H1 (cell line): ENCODE data around the gene UBAP2. TPM values are rescaled to one million over a fixed set of nuclear protein-coding genes. Genes with fewer than 3 reads are reported as not detected.
"Not testable (repeated sequence)": the region's sequence is repeated elsewhere in the genome, so short reads cannot be mapped to it uniquely, and the experiment has no call there.

Experiments used
- CTCF ChIA-PET: fragments of 300-600 bp; sonication (Branson Sonifier 250); formaldehyde crosslinking; loops from one replicate; lab custom pipeline; 2021; ENCODE audit not compliant: partially characterized antibody; lab: Charles Lee
- POLR2A ChIA-PET: fragments of 300-600 bp; sonication (Branson Sonifier 250); formaldehyde crosslinking; loops from one replicate; lab custom pipeline; 2021; ENCODE audit warnings: inconsistent platforms; ENCODE audit not compliant: partially characterized antibody; lab: Charles Lee
- DNase-seq, 2 experiments: peaks; one replicate each; pipeline versions ENCODE4 v3.0.0 to v3.0.0-alpha.2; 2010 to 2022; ENCODE audit warnings: low spot score in 2 of 2, low read depth in 1 of 2, mixed read lengths in 1 of 2
- FAIRE-seq: peaks from 2 replicates; lab custom pipeline; 2011; peaks lifted over from hg19 to GRCh38; lab: Jason Lieb, UNC
- H2AFZ ChIP-seq: 2 replicates; pipeline ENCODE4 v1.8.1; 2012; ENCODE audit warnings: low read length, inconsistent platforms
- H2AK5ac ChIP-seq: 2 replicates; pipeline ENCODE4 v1.6.1; 2013; ENCODE audit warnings: low read depth, low read length
- H2BK120ac ChIP-seq: replicated peaks from 2 replicates; pipeline ENCODE3; 2013; ENCODE audit warnings: low read depth, low read length, inconsistent platforms
- H2BK12ac ChIP-seq: 2 replicates; pipeline ENCODE4 v1.6.1; 2013; ENCODE audit warnings: low read depth, low read length
- H2BK15ac ChIP-seq: 2 replicates; pipeline ENCODE4 v1.6.1; 2013; ENCODE audit warnings: low read length
- H2BK20ac ChIP-seq: 2 replicates; pipeline ENCODE4 v1.6.1; 2013; ENCODE audit warnings: low read length
- H2BK5ac ChIP-seq: 2 replicates; pipeline ENCODE4 v1.6.1; 2013; ENCODE audit warnings: low read depth, low read length
- H3K14ac ChIP-seq: 2 replicates; pipeline ENCODE4 v1.6.1; 2013; ENCODE audit warnings: inconsistent platforms; ENCODE audit not compliant: insufficient read length
- H3K18ac ChIP-seq: 2 replicates; pipeline ENCODE4 v1.6.1; 2013; ENCODE audit warnings: low read length; ENCODE audit errors: extremely low read depth
- H3K23ac ChIP-seq: 2 replicates; pipeline ENCODE4 v1.6.1; 2013; ENCODE audit warnings: inconsistent platforms; ENCODE audit not compliant: insufficient read length
- H3K23me2 ChIP-seq: 2 replicates; pipeline ENCODE4 v1.6.1; 2013; ENCODE audit warnings: low read depth, low read length
- H3K27ac ChIP-seq: 2 replicates; pipeline ENCODE4 v1.6.1; 2011; ENCODE audit warnings: low read depth, low read length, inconsistent platforms
- H3K27me3 ChIP-seq, 4 experiments: replicated peaks in 1 of 4; 1 replicate in 1 of 4; 2 replicates in 3 of 4; pipeline versions ENCODE4 v1.6.1 to v1.8.1; 2011 to 2013; ENCODE audit warnings: low read length in 3 of 4, mild to moderate bottlenecking in 3 of 4, inconsistent platforms in 2 of 4, mixed read lengths in 2 of 4, moderate library complexity in 1 of 4; ENCODE audit not compliant: control insufficient read depth in 3 of 4, insufficient read depth in 3 of 4; ENCODE audit errors: extremely low read depth in 1 of 4
- H3K36me3 ChIP-seq, 4 experiments: 2 replicates each; pipeline versions ENCODE4 v1.6.1 to v1.8.1; 2011 to 2013; ENCODE audit warnings: mild to moderate bottlenecking in 4 of 4, low read length in 3 of 4, moderate library complexity in 2 of 4, control low read depth in 1 of 4, inconsistent platforms in 1 of 4; ENCODE audit not compliant: insufficient read depth in 4 of 4, control insufficient read depth in 2 of 4
- H3K4ac ChIP-seq: replicated peaks from 2 replicates; pipeline ENCODE3; 2013; ENCODE audit warnings: low read length, low read depth, mixed read lengths, inconsistent platforms; ENCODE audit not compliant: insufficient read length
- H3K4me1 ChIP-seq, 4 experiments: replicated peaks in 1 of 4; 1 replicate in 1 of 4; 2 replicates in 3 of 4; pipeline versions ENCODE4 v1.6.1 to v1.8.1; 2011 to 2013; ENCODE audit warnings: low read length in 3 of 4, inconsistent platforms in 2 of 4, mixed read lengths in 1 of 4; ENCODE audit not compliant: insufficient read depth in 4 of 4, control insufficient read depth in 3 of 4
- H3K4me2 ChIP-seq, 2 experiments: 2 replicates each; pipeline versions ENCODE4 v1.6.1 to v1.8.1; 2011 to 2013; ENCODE audit warnings: low read depth in 2 of 2, low read length in 2 of 2, control low read depth in 1 of 2, inconsistent platforms in 1 of 2, mild to moderate bottlenecking in 1 of 2; ENCODE audit not compliant: insufficient read depth in 1 of 2
- H3K4me3 ChIP-seq, 4 experiments: fragments of 200-600, 300-600 bp in 1 of 4; sonication (generic), shearing (Covaris generic), sonication (Bioruptor Twin) in 1 of 4; 2 replicates each; pipeline versions ENCODE4 v1.5.1 to v1.8.1; 2011 to 2016; ENCODE audit warnings: low read length in 4 of 4, low read depth in 3 of 4, control low read depth in 2 of 4, inconsistent platforms in 2 of 4, mild to moderate bottlenecking in 2 of 4, mixed read lengths in 1 of 4, moderate library complexity in 1 of 4; ENCODE audit not compliant: insufficient read depth in 2 of 4; ENCODE audit errors: extremely low read depth in 1 of 4
- H3K56ac ChIP-seq: replicated peaks from 2 replicates; pipeline ENCODE3; 2013; ENCODE audit warnings: low read depth, mild to moderate bottlenecking, mixed read lengths, low read length, inconsistent platforms; ENCODE audit not compliant: insufficient read length
- H3K79me1 ChIP-seq: 2 replicates; pipeline ENCODE4 v1.6.1; 2013; ENCODE audit warnings: low read depth, low read length, control low read depth
- H3K79me2 ChIP-seq, 2 experiments: 2 replicates each; pipeline versions ENCODE4 v1.6.1 to v1.8.1; 2012 to 2013; ENCODE audit warnings: low read length in 2 of 2, mild to moderate bottlenecking in 2 of 2, inconsistent platforms in 1 of 2; ENCODE audit not compliant: insufficient read depth in 2 of 2, control insufficient read depth in 1 of 2
- H3K9ac ChIP-seq, 4 experiments: replicated peaks in 1 of 4; 1 replicate in 1 of 4; 2 replicates in 3 of 4; pipeline versions ENCODE4 v1.6.1 to v1.8.1; 2011 to 2013; ENCODE audit warnings: low read depth in 3 of 4, low read length in 3 of 4, control low read depth in 2 of 4, mild to moderate bottlenecking in 2 of 4, moderate library complexity in 2 of 4, inconsistent platforms in 1 of 4; ENCODE audit errors: extremely low read depth in 1 of 4
- H3K9me3 ChIP-seq, 2 experiments: 2 replicates each; pipeline versions ENCODE4 v1.6.1 to v1.8.1; 2012 to 2013; ENCODE audit warnings: mild to moderate bottlenecking in 2 of 2, moderate library complexity in 2 of 2, control low read depth in 1 of 2, inconsistent platforms in 1 of 2, low read depth in 1 of 2, low read length in 1 of 2, mixed read lengths in 1 of 2; ENCODE audit not compliant: insufficient read depth in 2 of 2
- H4K20me1 ChIP-seq, 2 experiments: replicated peaks in 1 of 2; 2 replicates each; pipeline versions ENCODE3 to v1.8.1; 2011 to 2013; ENCODE audit warnings: inconsistent platforms in 2 of 2, low read length in 2 of 2, mild to moderate bottlenecking in 1 of 2; ENCODE audit not compliant: insufficient read depth in 2 of 2, control insufficient read depth in 1 of 2
- H4K5ac ChIP-seq: 2 replicates; pipeline ENCODE4 v1.6.1; 2013; ENCODE audit warnings: low read length, low read depth, mixed read lengths, inconsistent platforms; ENCODE audit not compliant: insufficient read length
- H4K8ac ChIP-seq: 2 replicates; pipeline ENCODE4 v1.8.0; 2013; ENCODE audit warnings: mild to moderate bottlenecking, moderate library complexity, low read length, inconsistent platforms; ENCODE audit not compliant: insufficient read depth; ENCODE audit errors: extremely low read depth
- H4K91ac ChIP-seq: replicated peaks from 2 replicates; pipeline ENCODE3; 2013; ENCODE audit warnings: low read length, mixed read lengths, inconsistent platforms; ENCODE audit not compliant: insufficient read length
- WGBS, 2 experiments: shearing (Covaris generic) in 1 of 2; methylation state at CpG; one replicate each; pipeline versions ENCODE4 v1.1.6 to v1.1.7; 2013 to 2015; ENCODE audit warnings: low lambda C conversion rate in 2 of 2, mixed read lengths in 2 of 2, inconsistent platforms in 1 of 2, low coverage in 1 of 2, missing lambda C conversion rate in 1 of 2; ENCODE audit not compliant: insufficient replicate concordance in 2 of 2, insufficient coverage in 1 of 2, insufficient read length in 1 of 2; ENCODE audit errors: extremely low coverage in 1 of 2, missing lambda C conversion rate in 1 of 2; 5-methylcytosine and 5-hydroxymethylcytosine counted together
- polyA plus RNA-seq, 7 experiments: library from polyadenylated mRNA; depleted of rRNA in 3 of 7; stranded (reverse) in 5 of 7; unstranded in 2 of 7; fragments of >200 nt in 5 of 7; fragments of 200-250 nt in 2 of 7; gene quantifications; 1 replicate in 5 of 7; 2 replicates in 1 of 7; 4 replicates in 1 of 7; pipeline versions ENCODE4 v1.2.1 to v1.2.3, GENCODE V29; 2011 to 2013; ENCODE audit warnings: missing spikeins in 2 of 7, mixed read lengths in 2 of 7
- total RNA-seq: library from RNA; stranded (reverse); fragmentation: NEBNext Ultra II Directional; extraction: Animal tissue kit (Norgen Biotek cat#: 25700); gene quantifications from 2 replicates; pipeline ENCODE4 v1.2.1, GENCODE V29; 2021

The UBAP2 gene
- total and polyA plus RNA-seq, 2 of the 8 experiments (the other 6 are each of a cell fraction or from before 2014, with no cell fraction given) = 75.0 to 81.4 TPM

- DNase-seq, H3K4me1 ChIP-seq, H3K27ac ChIP-seq, H4K20me1 ChIP-seq, H3K56ac ChIP-seq, H4K8ac ChIP-seq, H3K23ac ChIP-seq, H3K4me2 ChIP-seq, H2BK12ac ChIP-seq, H2AFZ ChIP-seq, H3K79me1 ChIP-seq, H3K4me3 ChIP-seq, H2BK15ac ChIP-seq, H3K18ac ChIP-seq, H2BK20ac ChIP-seq, FAIRE-seq, H2AK5ac ChIP-seq, H3K23me2 ChIP-seq, H3K9ac ChIP-seq, H2BK5ac ChIP-seq, H3K4ac ChIP-seq, H2BK120ac ChIP-seq, H4K91ac ChIP-seq, H4K5ac ChIP-seq, H3K27me3 ChIP-seq, H3K14ac ChIP-seq: not testable (repeated sequence)
- Histone ChIP-seq H3K9me3 (peaks cover 0 to 11% of the 10 kb centered on the region in 2 experiments; a peak in 1 of 4 replicates), H3K36me3 (peaks cover 0 to 15% (median 6%) of the 10 kb centered on the region in 4 experiments; a peak in 2 of 8 replicates), H3K79me2 (peaks cover 43 to 86% of the 10 kb centered on the region in 2 experiments)
- ChIA-PET POLR2A (interaction anchor here (0.6 to 2.8 kb wide), 6 partner anchors 7 to 57 kb away, joined by 3 to 9 read pairs (median 4); partner anchors contain the start of gene UBAP2), CTCF (interaction anchor here (2.3 kb wide), 1 partner anchor 32 kb away, joined by 6 read pairs; no protein-coding TSS in a partner anchor)
- 94% methylated on average over 9 of the region's 10 CpGs; no CpG with 5 or more reads in 1 of the 2 experiments for WGBS, 2 experiments
Observed at GRCh38 chr9:34042074-34042473, 6.6 kb downstream of the UBAP2 start.

- H3K23ac ChIP-seq, POLR2A ChIA-PET, H2BK5ac ChIP-seq, CTCF ChIA-PET, H3K27ac ChIP-seq, H3K14ac ChIP-seq, H4K8ac ChIP-seq, H3K4me2 ChIP-seq, H4K91ac ChIP-seq, H3K9ac ChIP-seq, H3K4me1 ChIP-seq, FAIRE-seq, H3K4ac ChIP-seq, H3K18ac ChIP-seq, H2AFZ ChIP-seq, H2BK12ac ChIP-seq, H3K79me1 ChIP-seq, H2AK5ac ChIP-seq, H3K27me3 ChIP-seq, H4K20me1 ChIP-seq, H3K56ac ChIP-seq, H4K5ac ChIP-seq, H2BK20ac ChIP-seq, H3K23me2 ChIP-seq, H2BK120ac ChIP-seq, DNase-seq, H3K4me3 ChIP-seq, H2BK15ac ChIP-seq: not testable (repeated sequence)
- Histone ChIP-seq H3K36me3 (peaks cover 0 to 15% (median 6%) of the 10 kb centered on the region in 4 experiments; a peak in 2 of 8 replicates), H3K9me3 (peaks cover 0 to 11% of the 10 kb centered on the region in 2 experiments; a peak in 1 of 4 replicates), H3K79me2 (peaks cover 32 to 85% of the 10 kb centered on the region in 2 experiments)
- WGBS, 2 experiments = 97% methylated on average over 12 of the region's 37 CpGs; no CpG with 5 or more reads in 1 of the 2 experiments
Observed at GRCh38 chr9:34038851-34039250, 9.8 kb downstream of the UBAP2 start.
